Measurements from ENCODE around the gene NEB. TPM values are rescaled to one million over a fixed set of nuclear protein-coding genes. Genes with fewer than 3 reads are reported as not detected.

Gene NEB
- polyA plus RNA-seq, 1 of the 3 experiments (the other 2 are of a cell fraction): 0.02 TPM

- no peak for TF ChIP-seq ZBTB33 (IDR thresholded peaks at IDR 0.05; ENCODE audit: borderline replicate concordance, low read depth)
- TF ChIP-seq SMC3 (IDR thresholded peaks at IDR 0.05; ENCODE audit: low read depth, low read length): no peak
- no peak for TF ChIP-seq CHD2 (IDR thresholded peaks at IDR 0.05; ENCODE audit: low read length, partially characterized antibody)
- TF ChIP-seq POLR2AphosphoS5 (IDR thresholded peaks at IDR 0.05; ENCODE audit: low read depth, low read length): no peak
- no peak for TF ChIP-seq ELF1 (IDR thresholded peaks at IDR 0.05)
- no peak for TF ChIP-seq FOXM1 (IDR thresholded peaks at IDR 0.05; ENCODE audit: low read depth)
- TF ChIP-seq NRF1 (IDR thresholded peaks at IDR 0.05; ENCODE audit: low read depth, low read length): no peak
- no peak for TF ChIP-seq RFX5 (IDR thresholded peaks at IDR 0.05; ENCODE audit: low read length)
Observed at GRCh38 chr2:151620761-151621160, 113.5 kb downstream of the NEB start (continued).

DNA sequence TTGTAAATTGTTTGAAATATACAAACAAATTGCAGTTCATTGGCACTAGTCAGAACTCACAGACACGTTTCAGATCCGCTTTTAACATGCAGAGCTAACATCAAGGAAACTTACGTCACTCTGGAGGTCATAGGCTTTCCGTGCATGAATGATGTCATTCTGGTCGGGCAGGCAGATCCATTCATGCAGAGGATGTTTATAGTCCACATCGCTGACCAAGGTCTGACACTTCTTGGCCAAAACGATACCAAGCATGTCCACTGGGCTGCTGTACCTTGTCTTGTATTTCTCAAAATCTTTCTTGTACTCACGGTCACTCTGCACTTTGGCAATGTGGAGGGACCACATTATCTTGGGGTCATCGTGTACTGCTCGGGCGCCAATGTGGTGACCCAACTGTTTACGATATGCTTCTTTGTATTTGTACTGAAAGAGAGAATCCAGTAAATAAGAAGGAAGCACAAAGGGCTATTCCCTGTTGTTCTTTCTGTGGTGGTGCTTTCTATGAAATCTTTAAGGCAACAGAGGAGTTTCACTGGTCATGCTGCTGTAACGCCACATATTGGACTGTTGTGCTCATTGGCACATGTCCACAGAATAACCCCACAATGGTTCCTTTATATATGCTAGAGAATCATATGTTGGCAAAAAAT, 114.8 kb downstream of the NEB start:
- H2AFZ ChIP-seq (ENCODE audit: low read depth): no peak overlapping the region
- H3K27ac ChIP-seq (ENCODE audit: low read depth in 2 of 2, low read length in 1 of 2): no peak overlapping the region
- peaks cover 2 to 6% of the 10 kb centered on the region in 2 experiments; a peak in 2 of 4 replicates for H3K4me1 ChIP-seq (ENCODE audit: control insufficient read depth in 1 of 2, insufficient read depth in 2 of 2, low read depth in 1 of 2, low read length in 1 of 2)
- no peak overlapping the region for H3K4me3 ChIP-seq (ENCODE audit: low read depth in 2 of 2, low read length in 1 of 2)
- DNase-seq: no peak
- no peaks in the 10 kb centered on the region for H3K79me2 ChIP-seq (ENCODE audit: insufficient read depth)
- H3K9me2 ChIP-seq: no peaks in the 10 kb centered on the region
- H3K9ac ChIP-seq: no peak overlapping the region
- no peaks in the 10 kb centered on the region for H4K20me1 ChIP-seq (ENCODE audit: insufficient read depth)
- peaks cover 5% of the 10 kb centered on the region for H3F3A ChIP-seq (replicated peaks; ENCODE audit: insufficient read depth)
- ChIA-PET CTCF (no interaction called here), POLR2A (no interaction called here)
- no peak overlapping the region for H3K4me2 ChIP-seq
- no peaks in the 10 kb centered on the region for H3K9me3 ChIP-seq
- TF ChIP-seq, protein P1, sequence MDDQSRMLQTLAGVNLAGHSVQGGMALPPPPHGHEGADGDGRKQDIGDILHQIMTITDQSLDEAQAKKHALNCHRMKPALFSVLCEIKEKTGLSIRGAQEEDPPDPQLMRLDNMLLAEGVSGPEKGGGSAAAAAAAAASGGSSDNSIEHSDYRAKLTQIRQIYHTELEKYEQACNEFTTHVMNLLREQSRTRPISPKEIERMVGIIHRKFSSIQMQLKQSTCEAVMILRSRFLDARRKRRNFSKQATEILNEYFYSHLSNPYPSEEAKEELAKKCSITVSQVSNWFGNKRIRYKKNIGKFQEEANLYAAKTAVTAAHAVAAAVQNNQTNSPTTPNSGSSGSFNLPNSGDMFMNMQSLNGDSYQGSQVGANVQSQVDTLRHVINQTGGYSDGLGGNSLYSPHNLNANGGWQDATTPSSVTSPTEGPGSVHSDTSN (IDR thresholded peaks at IDR 0.05): no peak
- TF ChIP-seq REST (IDR thresholded peaks at IDR 0.05; ENCODE audit: low read depth, low read length) (no peak), JUND (IDR thresholded peaks at IDR 0.05) (no peak), USF1 (IDR thresholded peaks at IDR 0.05; ENCODE audit: borderline replicate concordance, low read depth) (no peak), TCF12 (IDR thresholded peaks at IDR 0.05) (no peak), EZH2phosphoT487 (IDR thresholded peaks at IDR 0.05; ENCODE audit: borderline replicate concordance, low read depth) (no peak), RXRA (IDR thresholded peaks at IDR 0.05; ENCODE audit: borderline replicate concordance, low read depth) (no peak), POLR2AphosphoS5 (IDR thresholded peaks at IDR 0.05; ENCODE audit: low read depth, low read length) (no peak), NFIC (IDR thresholded peaks at IDR 0.05; ENCODE audit: borderline replicate concordance) (no peak), ZBTB33 (IDR thresholded peaks at IDR 0.05; ENCODE audit: borderline replicate concordance, low read depth) (no peak), ELF1 (IDR thresholded peaks at IDR 0.05) (no peak), RFX5 (IDR thresholded peaks at IDR 0.05; ENCODE audit: low read length) (no peak), FOSL2 (IDR thresholded peaks at IDR 0.05; ENCODE audit: borderline replicate concordance, low read depth) (no peak), CHD2 (IDR thresholded peaks at IDR 0.05; ENCODE audit: low read length, partially characterized antibody) (no peak)
- TF ChIP-seq, protein P2, sequence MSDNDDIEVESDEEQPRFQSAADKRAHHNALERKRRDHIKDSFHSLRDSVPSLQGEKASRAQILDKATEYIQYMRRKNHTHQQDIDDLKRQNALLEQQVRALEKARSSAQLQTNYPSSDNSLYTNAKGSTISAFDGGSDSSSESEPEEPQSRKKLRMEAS (IDR thresholded peaks at IDR 0.05; ENCODE audit: low read depth): no peak
- no peaks in the 10 kb centered on the region for H3K36me3 ChIP-seq (replicated peaks in 1 of 2; ENCODE audit: control insufficient read depth in 1 of 2, insufficient read depth in 2 of 2, low read length in 1 of 2)
- no peaks in the 10 kb centered on the region for H3K27me3 ChIP-seq (ENCODE audit: insufficient read depth)
- WGBS (ENCODE audit: low lambda C conversion rate): 75% methylated on average over 13 of the region's 13 CpGs

All from SK-N-SH (cell line).